Activated CD8-positive, alpha-beta memory T cell treated with anti-CD3 and anti-CD28 coated beads, Interleukin-2, amount 50 U/mL, for 1 hour (primary cell): ENCODE data around the gene TMEM8B.

Experiments
- DNase-seq: peaks from one replicate; pipeline ENCODE4 v3.0.0-alpha.2; 2020; ENCODE audit errors: extremely low read depth

The TMEM8B gene, protein sequence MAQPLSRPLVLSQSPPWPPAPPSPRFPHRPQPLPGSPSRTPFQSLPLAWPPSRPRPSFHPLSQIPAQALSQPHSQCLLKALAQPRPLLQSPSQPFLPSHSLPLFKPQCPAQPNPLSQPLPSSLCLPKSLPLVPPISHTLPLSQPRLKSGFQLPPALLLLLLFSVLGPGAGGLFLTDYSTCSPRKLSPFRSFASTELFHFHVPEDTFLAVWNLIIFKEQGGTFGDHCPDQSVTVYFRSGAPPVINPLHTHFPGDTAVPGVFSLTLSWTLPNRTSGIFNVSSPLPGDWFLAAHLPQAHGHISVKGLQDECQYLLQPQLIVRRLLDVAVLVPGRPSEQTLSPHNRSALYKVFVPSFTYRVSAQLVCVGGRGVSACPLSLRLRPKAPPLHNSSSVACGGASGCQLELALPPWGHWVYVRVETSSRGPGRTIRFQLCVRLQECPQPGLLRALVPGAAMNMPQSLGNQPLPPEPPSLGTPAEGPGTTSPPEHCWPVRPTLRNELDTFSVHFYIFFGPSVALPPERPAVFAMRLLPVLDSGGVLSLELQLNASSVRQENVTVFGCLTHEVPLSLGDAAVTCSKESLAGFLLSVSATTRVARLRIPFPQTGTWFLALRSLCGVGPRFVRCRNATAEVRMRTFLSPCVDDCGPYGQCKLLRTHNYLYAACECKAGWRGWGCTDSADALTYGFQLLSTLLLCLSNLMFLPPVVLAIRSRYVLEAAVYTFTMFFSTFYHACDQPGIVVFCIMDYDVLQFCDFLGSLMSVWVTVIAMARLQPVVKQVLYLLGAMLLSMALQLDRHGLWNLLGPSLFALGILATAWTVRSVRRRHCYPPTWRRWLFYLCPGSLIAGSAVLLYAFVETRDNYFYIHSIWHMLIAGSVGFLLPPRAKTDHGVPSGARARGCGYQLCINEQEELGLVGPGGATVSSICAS

DNA sequence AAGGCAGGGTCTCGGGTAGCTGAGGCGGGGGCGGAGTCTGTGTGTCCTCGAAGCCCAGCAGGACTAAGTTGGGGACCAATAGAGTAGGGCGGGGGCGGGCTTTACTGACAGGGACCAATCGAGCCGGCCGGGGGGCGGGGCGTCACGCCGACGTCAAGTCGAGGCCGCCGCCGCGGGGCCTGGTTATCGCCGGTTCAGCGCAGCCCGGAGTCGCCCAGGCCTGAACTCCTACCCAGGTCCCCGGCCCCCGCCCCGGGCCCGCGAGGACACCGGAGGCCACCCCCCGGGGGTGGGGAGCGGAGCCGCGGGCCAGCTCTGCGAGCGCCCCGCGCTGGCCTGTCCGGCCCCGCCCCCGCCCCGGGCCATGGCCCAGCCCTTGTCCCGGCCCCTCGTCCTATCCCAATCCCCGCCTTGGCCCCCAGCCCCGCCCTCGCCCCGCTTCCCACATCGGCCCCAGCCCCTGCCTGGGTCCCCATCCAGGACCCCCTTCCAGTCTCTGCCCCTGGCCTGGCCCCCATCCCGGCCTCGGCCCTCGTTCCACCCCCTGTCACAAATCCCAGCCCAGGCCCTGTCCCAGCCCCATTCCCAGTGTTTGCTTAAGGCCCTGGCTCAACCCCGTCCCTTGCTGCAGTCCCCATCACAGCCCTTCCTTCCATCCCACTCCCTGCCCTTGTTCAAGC, at the start of gene TMEM8B:
Gene TMEM8B, plus strand, starts transcription at position 145 of the 680 bp plus-strand sequence. Its CDS starts 220 bp downstream, at position 365.
- DNase-seq, result peak; percentile 86

DNA sequence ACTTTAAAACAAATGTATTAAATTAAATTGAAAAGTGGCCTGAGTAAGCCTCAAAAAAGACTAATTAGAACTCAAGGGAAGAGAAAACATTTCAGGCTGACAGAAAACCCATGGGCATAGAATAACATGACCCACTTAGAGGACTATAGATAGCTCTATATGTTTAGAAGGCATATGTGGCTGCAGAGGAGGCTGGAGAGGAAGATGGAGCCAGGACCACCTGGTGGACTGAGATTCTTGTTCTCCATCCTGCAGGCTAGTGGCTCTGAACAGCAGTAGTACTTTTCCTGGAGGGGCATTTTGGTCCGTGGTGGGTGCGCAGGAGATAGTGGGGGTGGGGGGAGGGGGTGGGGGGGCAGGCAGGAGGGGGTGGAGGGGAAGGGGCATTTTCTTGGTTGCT, 48.0 kb upstream of the TMEM8B start:
- DNase-seq, result no peak

- DNase-seq, result no peak
These were observed 45.6 kb upstream of the TMEM8B start for GRCh38 chr9:35783418-35783817.

GRCh38 chr9:35789541-35789940, 39.5 kb upstream of the TMEM8B start:
- no peak for DNase-seq

DNA sequence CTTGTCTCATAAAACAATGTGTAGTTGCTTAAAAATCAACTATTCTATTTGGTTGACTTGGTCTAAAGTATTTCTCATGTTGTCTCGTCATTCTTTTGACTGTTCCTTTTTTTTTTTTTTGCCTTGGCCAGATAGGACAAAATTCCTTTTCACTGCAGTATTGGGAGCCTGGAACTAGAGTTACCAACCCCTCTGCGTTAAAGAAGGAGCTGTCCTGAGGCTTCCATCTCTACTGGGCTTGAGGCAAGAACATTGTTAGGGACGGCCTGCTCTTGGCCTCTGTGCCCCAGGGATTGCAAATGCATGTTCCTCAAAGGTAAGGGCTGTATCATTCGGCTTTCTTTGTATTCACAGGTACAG, 39.0 kb upstream of the TMEM8B start:
- no peak for DNase-seq

- peak; percentile 37 for DNase-seq
These were observed 38.4 kb upstream of the TMEM8B start for GRCh38 chr9:35790385-35791296.

DNA sequence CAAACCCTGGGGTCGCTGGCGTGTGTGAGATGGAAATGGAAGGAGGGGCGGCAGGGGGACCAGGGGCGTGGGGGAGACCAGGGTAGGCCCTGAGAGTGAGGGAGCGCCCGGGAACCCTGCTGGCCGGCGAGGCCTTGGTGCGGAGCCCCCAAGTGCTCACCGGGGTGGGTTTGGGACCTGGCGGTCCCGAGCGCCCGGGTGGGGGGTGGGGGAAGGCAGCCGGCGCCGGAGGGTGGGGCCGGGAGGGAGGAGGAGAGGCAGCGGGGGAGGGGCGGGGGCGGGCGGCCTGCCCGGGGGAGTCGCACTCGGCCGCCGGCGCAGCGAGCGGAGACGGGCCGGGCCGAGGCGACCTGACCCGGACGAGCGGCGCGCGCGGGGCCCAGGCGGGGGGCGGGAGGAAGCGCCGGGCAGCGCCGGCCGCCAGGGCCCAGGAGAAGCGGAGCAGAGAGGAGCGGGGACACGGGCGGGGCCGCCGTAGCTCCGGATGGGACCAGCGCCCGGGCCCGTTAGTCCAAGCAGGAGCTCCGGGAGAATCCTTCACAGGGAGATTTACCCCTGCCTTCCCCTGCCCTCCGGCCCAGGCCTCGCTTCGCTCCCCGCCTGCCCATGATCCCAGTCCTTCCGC, 37.6 kb upstream of the TMEM8B start, which contains the start of gene NPR2:
Gene NPR2, plus strand, starts transcription at position 295 of the 625 bp plus-strand sequence. CDS start 818 bp downstream, outside the sequence.
- DNase-seq, result no peak

DNA sequence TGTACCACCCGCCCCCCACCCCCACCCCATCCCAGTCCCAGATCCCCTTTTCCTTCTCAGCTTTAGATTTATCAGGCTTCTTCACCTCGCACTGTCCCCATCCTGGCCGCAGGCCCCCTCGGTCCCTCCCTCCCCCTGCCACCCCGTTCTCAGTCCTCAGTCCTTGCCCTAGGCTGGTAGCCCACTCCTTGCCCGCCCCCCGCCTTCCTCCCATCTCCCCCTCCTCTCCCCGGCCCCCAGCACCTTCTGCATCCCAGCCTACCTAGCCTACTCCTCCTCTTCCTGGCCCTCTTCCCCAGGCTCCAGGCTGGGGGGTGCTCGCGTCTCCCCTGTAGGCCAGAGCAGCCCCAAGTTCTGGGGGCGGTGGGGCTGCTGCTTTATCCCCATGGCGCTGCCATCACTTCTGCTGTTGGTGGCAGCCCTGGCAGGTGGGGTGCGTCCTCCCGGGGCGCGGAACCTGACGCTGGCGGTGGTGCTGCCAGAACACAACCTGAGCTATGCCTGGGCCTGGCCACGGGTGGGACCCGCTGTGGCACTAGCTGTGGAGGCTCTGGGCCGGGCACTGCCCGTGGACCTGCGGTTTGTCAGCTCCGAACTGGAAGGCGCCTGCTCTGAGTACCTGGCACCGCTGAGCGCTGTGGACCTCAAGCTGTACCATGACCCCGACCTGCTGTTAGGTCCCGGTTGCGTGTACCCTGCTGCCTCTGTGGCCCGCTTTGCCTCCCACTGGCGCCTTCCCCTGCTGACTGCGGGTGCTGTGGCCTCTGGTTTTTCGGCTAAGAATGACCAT, 36.8 kb upstream of the TMEM8B start:
- no peak for DNase-seq

DNA sequence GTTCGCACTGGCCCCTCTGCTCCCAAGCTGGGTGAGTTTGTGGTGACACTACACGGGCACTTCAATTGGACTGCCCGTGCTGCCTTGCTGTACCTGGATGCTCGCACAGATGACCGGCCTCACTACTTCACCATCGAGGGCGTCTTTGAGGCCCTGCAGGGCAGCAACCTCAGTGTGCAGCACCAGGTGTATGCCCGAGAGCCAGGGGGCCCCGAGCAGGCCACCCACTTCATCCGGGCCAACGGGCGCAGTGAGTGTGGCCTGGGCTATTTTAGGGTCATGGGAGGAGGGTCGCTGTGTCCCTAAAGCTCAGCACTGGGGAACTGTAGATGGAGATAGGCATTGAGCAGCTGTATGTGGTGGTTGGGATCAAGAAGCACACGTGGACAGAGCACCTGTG, 36.2 kb upstream of the TMEM8B start:
- DNase-seq, result no peak

DNA sequence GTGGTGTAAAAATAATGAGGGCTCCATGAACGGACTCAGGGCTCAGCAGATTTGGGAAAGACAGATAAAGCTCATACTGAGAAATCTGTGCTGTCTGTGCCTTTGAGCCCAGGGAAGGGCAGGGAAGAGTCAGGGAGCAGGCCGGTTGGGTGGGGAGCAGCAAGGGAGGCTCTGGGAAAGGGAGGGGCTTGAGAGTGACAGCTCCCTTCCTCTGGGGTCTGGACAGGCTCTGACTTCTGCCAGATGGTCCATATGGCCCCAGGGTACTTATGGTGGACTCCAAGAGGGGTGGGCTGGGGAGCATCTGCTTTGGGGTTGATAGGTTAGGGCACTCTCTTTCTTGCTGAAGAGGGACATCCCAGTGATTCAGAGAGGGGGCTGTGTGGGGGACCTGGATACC, 35.6 kb upstream of the TMEM8B start:
- no peak for DNase-seq

DNA sequence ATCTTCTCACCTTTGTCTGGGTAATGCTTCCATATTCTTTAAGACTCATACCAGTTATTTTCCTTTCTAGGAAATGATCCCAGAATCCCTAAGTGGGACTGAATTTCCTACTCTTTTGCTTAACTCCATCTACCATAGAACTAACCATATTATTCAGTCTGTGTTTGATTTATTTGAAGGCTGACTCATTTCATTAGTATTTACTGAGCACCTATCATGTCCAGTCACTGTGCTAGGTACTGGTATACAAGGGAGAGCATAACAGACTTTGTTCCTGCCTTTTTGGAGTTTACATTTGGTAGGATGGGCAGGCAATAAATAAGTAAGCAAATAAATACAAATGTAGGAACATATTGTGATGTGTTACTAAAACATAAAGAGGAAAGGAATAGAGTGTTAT, 33.3 kb upstream of the TMEM8B start:
- DNase-seq, result no peak

DNA sequence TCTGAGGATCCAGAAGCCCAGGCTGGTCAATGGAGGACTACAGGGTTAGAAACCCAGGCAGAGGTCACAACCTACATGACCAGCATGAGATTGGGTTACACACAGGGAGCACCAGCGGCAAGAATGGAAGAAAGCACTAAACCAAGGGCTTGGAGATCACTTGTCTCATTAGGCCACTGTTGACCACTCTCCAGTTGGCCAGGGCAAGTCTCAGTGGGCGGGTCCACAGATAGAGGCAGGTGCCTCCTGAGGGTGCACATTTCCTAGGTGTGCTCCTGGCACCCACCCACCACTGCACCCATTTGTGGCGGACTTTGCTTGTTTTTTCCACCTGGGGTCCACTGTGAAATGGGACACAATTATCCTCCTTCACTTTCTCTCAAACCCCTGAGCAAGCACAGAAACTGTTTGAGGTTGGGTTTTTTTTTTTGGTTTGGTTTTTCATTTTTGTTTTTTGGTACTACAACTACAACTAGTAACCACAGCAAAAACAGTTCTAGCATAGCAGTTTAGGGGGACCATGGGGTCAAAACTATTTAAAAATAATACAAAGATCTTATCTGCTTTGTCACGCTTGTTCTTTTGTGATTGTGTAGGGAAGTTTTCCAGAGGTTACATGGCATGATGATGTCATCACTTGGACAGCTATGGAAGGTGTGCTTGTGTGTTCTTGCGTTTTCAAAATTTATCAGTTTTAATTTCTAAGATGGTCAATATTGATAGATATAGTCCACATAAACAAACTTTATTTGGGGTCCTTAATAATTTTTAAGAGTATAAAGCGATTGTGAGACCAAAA, 31.5 kb upstream of the TMEM8B start:
- DNase-seq, result no peak

- DNase-seq, result no peak
These were observed 30.2 kb upstream of the TMEM8B start for GRCh38 chr9:35798658-35799374.

DNA sequence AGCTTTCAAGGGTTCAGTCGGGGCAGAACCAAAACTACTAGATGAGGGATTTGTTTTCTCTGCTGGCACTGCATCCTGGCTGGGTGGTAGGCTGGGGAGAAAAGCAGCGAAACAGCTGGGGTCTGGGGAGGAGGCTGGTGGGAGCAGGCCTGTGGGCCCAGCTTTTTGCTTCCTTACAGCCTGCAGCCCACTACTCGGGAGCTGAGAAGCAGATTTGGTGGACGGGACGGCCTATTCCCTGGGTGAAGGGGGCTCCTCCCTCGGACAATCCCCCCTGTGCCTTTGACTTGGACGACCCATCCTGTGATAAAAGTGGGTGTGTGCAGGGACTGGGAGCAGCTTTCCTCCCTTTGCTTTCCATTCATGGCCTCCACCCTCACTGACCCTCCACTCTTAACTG, 28.5 kb upstream of the TMEM8B start:
- DNase-seq, result no peak

DNA sequence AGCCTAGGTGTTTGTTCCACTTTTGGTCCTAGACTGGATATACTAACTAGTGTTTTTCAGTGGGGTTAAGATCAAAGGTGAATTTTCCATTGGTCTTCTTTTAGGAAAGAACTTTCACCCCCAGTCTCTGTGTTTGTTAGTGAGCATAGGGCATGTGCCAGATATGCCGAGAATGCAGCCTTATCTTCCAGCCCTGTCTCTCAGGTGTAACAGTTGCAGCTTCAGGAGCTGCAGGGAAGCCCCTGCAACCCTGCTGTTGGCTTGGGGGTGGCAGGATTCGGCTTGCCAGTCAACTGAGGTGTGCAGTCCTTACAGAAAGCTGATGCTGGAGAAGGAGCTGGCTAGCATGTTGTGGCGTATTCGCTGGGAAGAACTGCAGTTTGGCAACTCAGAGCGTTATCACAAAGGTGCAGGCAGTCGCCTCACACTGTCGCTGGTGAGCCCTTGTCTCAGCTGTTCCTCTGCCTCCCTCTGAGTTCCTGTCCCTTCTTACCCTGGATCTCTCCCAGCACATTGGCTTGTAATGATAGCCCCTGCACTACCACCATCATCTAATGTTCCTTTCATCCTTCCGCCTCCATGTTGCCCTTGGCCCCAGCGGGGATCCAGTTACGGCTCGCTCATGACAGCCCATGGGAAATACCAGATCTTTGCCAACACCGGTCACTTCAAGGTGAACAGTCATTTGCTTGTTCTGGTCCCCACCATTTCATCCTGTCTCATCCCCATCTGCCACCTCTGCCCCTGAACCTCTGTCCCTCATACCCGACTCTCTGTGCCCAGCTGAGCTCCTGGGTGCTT, 27.5 kb upstream of the TMEM8B start:
- no peak for DNase-seq

DNA sequence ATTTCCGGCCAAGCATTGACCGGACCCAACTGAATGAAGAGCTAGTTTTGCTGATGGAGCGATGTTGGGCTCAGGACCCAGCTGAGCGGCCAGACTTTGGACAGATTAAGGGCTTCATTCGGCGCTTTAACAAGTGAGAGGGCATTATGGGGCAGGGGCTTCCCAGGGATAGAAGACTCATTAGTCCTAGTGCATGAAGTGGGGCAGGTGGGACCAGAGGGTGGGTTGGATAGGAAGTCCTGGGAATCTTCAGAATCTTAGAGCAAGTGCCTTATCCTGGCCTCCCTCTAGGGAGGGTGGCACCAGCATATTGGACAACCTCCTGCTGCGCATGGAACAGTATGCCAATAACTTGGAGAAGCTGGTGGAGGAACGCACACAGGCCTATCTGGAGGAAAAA, 22.9 kb upstream of the TMEM8B start:
- DNase-seq, result no peak

DNA sequence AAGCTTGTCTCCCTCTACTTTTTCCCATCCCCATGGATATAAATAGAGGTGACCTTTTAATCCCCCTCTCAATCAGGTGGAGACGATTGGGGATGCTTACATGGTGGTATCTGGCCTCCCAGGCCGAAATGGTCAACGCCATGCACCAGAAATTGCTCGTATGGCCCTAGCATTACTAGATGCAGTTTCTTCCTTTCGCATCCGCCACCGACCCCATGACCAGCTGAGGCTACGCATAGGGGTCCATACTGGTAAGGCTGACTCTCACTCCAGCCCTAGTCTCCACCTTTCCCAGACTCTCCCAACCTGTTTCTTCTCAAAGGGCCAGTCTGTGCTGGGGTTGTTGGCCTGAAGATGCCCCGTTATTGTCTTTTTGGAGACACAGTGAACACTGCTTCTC, 20.6 kb upstream of the TMEM8B start:
- DNase-seq, result no peak
